Amniotic stem cell (primary cell): ENCODE data around the gene IFNL1.
"Not testable (repeated sequence)": the region's sequence is repeated elsewhere in the genome, so short reads cannot be mapped to it uniquely, and the experiment has no call there.

Experiments
- DNase-seq: peaks from one replicate; lab custom pipeline; 2025; lab: John Stamatoyannopoulos, UW

IFNL1 gene

GRCh38 chr19:39270036-39270871, 26.0 kb upstream of the IFNL1 start:
- DNase-seq: no peak

GRCh38 chr19:39273859-39274258, 22.3 kb upstream of the IFNL1 start:
- DNase-seq: not testable (repeated sequence)

GRCh38 chr19:39275578-39275977, 20.6 kb upstream of the IFNL1 start:
- DNase-seq: no peak

- no peak for DNase-seq
Observed at GRCh38 chr19:39276740-39277139, 19.5 kb upstream of the IFNL1 start.

- DNase-seq: no peak
Observed at GRCh38 chr19:39277598-39277997, 18.6 kb upstream of the IFNL1 start.

GRCh38 chr19:39282021-39282420, 14.2 kb upstream of the IFNL1 start:
- no peak for DNase-seq

GRCh38 chr19:39284032-39284431, 12.2 kb upstream of the IFNL1 start:
- no peak for DNase-seq

GRCh38 chr19:39293394-39293793, 2.8 kb upstream of the IFNL1 start:
- no peak for DNase-seq

- DNase-seq: no peak
Observed at GRCh38 chr19:39296906-39297305, 699 bp downstream of the IFNL1 start.

- DNase-seq: no peak
Observed at GRCh38 chr19:39297931-39298634, 1.9 kb downstream of the IFNL1 start.

- no peak for DNase-seq
Observed at GRCh38 chr19:39299404-39299803, 3.2 kb downstream of the IFNL1 start.

GRCh38 chr19:39299832-39300231, 3.6 kb downstream of the IFNL1 start:
- no peak for DNase-seq

GRCh38 chr19:39301021-39301420, 4.8 kb downstream of the IFNL1 start:
- no peak for DNase-seq

- DNase-seq: no peak
Observed at GRCh38 chr19:39301562-39301961, 5.4 kb downstream of the IFNL1 start.

GRCh38 chr19:39303373-39304184, 7.4 kb downstream of the IFNL1 start:
- DNase-seq: no peak

- DNase-seq: no peak
Observed at GRCh38 chr19:39304185-39304513, 7.9 kb downstream of the IFNL1 start.

- DNase-seq: no peak
Observed at GRCh38 chr19:39304701-39305571, 8.7 kb downstream of the IFNL1 start.

- no peak for DNase-seq
Observed at GRCh38 chr19:39306075-39306474, 9.9 kb downstream of the IFNL1 start.

- no peak for DNase-seq
Observed at GRCh38 chr19:39307046-39307821, 11.0 kb downstream of the IFNL1 start.

GRCh38 chr19:39307822-39308530, 11.8 kb downstream of the IFNL1 start:
- no peak for DNase-seq
